ENCODE results near the gene PCDH9.

The PCDH9 gene

DNA sequence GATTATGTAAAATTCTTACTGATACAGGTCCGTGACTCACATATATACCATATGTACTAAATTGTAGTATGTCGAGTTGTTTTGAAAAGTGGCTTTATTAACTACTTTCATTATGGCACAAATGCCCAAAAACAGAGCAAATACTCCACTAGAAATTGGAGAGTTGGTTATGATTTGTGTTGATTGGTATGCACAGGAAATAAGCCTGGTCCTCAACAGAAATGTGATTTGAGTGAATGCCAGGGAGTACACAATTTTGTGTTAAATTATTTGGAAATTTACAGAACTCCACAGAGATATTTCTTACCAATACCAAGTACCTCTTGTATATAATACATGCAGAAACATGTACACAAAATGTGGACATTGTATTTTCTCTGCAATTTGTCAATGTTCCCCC is 676.7 kb downstream of the PCDH9 start:
- DNase-seq = no peak

DNA sequence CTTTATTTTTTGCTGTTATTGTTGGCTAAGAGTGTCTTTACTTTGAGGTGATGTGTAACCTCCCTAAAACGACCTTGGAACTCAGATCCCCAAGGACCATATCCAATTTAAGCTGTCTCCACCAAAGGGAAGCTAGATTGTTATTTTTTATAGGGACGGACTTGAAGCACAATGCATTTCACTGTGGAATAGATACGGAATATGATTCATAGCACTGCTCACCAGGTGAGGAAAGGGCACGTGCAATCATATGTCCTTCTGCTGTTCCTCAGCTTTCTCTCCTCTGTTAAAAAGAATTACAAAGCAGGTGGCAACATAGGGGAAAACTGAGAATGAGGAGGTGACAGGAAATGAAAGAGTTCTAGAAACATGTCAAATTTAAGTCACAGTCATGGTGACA is 679.0 kb downstream of the PCDH9 start:
- DNase-seq = no peak

DNA sequence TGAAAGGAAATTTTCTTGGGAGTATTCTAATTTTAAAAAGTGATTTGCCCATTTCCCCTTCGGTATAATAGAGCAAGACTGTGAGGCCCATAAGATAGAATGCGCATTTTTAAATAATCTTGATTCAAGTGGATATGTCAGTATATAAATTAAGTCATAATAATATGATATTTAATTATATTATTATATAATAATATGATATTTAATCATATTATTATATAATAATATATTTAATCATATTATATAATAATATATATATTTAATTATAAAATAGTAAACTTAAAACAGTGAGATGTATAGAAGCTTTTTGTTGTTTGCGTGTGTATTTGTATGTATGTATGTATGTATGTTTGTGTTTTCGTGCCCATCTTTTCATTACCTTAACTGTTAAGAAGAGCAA is 682.5 kb downstream of the PCDH9 start:
- DNase-seq = no peak

DNA sequence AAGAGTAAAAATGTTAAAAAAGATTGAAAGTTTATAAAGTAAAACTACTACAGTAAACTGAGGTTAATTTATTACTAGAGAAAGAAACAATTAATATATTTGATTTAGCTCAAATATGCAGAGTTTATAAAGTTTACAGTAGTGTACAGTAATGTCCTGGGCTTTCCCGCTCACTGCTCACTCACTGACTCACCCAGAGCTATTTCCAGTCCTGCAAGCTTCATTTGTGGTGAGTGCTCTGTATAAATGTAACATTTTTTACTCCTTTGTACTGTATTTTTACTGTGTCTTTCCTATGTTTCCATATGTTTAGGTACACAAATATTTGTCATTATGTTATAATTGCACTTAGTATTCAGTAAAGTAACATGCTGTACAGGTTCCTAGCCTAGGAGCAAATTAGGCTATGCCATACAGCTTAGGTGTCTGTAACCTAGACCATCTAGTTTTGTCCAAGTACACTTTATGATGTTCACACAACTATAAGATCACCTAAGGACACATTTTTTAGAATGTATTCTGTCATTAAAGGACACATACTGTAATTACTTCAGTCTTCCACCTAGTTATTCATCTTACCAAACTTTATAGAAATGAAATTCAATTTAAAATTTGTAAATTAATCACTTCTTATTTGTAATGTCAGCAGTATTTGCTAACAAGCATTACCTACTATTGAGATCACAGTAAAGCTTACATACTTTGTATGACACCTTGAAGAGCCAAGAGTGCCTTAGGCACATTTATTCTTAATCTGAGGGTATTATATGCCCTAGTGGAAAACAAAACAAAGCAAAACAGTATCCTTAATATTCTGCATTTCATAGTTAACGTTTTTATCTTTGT is 683.4 kb downstream of the PCDH9 start:
- no peak for DNase-seq

DNA sequence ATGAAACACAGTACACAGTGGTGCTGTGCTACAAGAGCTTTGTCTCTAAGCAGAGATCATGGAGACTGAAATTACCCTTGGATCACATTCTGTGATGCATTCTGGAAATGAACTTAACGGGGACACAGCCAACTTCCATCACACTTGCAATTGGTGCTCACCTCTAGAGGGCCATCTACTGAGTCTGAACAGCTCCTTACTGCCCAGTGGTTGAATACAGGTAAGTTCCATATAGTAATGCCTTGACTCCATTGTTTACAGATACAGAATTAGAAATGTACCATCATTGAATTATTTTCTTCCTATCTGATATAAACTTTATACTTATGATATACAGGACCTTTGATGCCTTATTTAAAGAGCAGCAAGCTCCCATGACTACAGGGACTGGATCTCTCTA is 686.4 kb downstream of the PCDH9 start:
- no peak for DNase-seq

DNA sequence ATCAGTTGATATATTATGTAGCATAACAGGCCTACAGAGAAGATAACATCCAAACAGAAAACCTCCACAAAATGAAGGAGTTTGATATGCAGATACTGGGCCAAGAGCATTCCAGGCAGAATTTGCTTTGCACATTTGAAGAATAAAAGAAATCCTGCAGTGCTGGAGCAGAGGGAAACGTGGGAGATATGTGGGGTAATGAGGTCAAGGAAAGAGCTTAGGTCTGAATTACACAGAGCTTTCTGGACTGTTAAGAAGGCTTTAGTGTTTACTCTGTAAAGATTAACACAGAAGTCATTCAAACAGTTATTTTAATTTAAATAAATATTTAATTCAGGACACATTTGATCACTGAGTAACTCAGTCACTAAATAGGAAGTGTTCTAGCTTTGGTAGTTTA is 692.7 kb downstream of the PCDH9 start:
- DNase-seq = no peak

DNA sequence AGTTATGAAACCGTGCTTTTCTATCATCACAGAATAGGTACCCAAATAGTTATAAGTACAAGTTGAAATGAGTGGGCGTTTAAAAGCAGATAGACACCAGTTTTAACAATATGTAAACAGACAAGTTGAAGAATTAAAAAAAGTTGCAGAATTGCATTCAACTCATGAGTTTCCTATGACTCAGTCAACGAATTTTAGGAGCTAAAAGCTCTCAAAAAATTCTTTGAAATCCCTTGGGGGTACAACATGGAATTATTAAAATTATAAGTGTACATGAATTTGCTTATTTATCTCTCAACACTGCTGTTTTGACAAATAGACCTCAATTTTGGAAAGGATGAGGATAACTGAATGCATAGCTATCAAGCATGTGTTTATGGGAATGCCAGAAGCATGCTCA is 693.4 kb downstream of the PCDH9 start:
- no peak for DNase-seq

DNA sequence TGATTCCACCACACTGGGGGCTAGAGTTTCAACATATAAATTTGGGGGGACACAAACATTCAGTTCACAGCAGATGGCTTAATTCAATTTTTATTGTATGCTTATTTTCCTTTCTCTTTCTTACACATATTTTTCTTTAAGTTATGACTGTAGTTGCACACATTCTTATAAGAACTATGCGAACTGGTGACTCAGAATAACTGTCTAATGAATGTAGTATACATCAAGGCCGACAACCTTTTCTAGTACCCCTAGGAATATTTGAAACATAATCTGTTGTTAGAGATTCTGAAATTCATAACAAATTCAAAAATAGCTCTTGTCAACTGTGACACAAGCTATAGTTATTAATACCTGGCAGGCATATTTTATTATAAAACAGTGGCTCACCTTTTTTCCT is 695.6 kb downstream of the PCDH9 start:
- DNase-seq = no peak

DNA sequence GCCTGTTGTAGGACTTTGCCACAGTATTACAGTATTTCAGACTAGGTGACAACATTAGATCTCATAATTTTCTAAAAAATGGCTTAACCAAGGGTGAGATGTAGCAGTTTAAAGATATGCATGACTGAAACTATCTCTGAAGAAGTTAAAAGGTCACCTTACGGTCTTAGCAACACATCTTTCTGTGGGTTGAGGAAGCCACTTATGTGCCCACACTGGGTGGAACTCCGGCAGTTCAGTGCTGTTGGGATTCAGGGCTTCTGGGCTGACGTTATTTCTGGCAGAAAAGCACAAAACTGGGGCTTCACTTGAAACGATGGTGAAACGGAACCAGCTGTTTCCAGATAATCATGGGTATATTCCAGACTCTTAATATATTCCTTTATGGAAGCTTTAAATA is 697.3 kb downstream of the PCDH9 start:
- DNase-seq = no peak

DNA sequence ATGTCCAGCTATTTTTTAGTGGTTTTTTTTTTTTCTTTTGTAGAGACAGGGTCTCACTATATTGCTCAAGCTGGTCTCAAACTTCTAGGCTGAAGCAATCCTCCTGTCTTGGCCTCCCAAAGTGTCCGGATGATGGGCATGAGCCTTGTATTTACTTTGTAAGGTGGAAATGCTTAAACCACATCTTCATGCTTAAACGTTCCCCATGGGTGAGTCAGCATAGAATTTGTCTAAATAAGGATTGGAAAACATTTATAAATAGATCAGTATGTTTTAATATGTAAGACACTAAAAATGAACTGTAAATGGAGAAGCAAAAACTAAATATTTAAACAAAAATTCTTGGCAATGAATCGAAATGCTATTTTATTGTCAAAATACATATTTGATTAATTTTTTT is 698.0 kb downstream of the PCDH9 start:
- DNase-seq = no peak

DNA sequence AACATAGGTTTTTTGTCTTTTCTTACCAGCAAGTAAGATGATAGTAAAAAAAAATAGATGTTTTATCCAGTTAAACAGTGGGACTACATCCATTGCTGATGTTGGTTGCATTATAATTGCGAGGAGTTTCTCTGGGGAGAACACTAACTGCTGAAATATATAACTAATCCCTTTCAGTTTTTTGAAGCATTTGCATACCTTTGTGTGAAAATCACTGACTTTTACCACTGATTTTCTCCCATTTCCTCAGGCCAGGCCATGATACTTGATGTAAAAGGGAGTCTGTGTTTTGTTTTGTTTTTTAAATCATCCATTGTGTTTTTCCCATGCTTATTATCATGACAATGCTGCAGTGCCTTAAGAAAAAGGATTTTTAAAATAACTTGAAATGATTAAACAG is 699.5 kb downstream of the PCDH9 start:
- no peak for DNase-seq

DNA sequence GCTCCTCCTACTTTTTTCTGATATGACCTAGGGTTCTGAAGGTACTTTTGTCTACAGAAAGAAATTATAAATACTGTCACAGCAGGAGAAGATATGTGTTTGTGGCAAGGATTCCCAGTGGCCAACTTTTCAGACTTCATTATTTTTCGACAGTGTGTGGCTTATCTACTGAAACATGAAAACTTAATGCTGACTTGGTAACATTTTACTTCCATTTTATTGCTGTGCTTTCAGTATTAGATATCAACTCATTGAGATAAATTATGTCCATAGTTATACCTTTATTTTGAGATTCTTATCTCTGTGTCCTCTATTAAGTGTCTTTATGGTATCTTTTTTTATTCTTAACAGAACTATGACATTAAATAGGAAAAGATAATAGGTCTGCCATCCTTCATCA is 700.0 kb downstream of the PCDH9 start:
- DNase-seq = no peak

DNA sequence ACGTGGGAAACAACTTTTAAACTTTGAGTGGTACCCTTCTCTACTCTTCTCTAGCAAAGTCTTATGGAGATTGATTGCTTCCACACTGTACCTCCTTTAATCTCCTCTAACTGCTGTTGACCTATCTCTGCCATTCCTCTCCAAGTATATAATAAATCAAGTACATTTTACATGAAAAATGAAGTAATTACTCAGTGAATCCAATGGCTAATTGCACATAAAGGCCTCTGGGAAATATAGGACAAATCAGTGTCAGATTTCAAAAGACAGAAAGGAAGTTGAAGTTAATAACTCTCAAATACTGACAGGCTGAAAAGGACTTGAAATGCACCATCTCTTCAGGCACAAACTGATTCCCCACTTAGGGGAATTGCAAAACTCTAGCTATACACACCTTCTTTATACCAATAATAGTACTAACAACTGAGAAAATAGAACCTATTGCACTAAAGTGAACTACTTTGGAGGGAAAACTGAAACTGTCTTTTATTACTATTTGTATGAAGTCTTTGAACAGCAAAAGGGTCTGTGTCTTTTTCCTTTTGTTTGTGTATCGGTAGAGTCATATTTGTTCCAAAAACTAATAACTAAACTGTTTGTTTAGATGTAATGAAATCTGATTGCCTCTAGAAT is 701.1 kb downstream of the PCDH9 start:
- no peak for DNase-seq

DNA sequence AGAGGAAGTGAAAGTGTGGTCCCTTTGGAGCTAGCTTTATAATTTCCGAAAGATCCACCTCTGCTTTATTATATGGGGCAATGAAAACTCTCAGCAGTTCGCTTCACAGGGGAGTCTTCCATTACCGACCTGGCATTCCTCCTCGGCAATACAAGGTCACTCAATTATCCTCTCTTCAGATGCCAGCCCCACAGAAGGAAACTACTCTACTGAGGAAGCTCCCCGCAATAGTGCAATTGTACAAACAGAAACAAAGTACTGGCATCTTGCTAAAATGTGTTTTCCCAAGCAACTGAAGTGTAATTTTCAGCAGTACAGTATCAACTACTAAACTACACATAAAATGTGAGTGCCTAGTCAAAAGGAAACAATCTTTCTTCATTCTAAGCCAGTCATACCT is 702.0 kb downstream of the PCDH9 start:
- DNase-seq = no peak

DNA sequence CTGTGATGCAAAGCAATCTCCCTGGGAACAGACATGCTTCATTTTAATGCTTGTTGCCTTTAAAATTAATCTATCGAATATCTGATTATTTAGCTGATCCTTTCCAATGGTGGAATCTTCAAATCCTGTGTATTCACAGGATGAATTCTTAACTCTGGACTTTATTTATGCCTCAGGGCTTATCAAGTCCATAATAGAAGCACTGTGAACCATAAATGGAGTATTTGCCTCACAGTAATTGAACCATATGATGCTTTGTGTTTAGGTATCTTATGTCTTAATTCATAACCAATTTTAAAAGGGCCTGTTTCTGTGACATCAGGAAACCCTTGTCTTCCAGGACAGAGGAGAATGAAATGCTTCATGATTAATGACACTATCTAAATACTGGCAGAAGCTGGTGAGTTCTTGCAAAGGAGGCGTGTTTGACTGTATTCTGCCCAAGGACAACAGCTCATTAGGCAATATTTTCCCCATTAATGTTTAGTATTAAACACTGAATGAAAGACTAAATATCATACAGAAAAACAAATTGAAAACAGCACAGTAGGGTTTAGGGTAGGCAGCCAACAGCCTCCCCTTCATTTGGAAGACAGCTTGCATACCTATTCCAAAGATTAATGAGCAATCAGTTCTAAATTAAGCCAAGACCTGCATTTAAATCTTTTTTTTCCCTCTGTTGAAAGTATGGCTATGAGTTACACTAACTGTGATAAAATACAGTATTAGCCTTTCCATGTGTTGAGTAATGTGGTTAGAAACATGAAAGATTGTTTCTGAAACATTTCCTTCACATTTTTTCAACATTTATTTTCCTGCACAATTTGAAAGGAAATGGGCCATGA is 709.4 kb downstream of the PCDH9 start:
- no peak for DNase-seq

DNA sequence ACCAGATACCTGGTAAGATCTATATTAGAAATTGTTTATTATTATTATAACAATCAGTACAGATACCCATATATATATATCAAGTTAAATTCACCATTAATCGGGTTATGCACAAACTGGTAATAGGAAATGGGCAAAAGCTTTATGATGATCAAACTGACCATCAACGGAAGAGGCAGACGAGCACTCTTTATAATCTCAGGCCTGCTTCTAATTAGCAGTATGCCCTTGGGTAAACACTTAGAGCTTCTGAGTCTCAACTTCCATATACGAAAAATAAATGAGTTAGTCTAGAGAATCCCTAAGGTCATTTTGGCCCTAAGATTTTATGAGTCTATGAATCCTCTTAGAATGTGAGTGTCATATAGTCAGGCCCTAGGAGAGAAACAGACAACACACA is 710.9 kb downstream of the PCDH9 start:
- no peak for DNase-seq

DNA sequence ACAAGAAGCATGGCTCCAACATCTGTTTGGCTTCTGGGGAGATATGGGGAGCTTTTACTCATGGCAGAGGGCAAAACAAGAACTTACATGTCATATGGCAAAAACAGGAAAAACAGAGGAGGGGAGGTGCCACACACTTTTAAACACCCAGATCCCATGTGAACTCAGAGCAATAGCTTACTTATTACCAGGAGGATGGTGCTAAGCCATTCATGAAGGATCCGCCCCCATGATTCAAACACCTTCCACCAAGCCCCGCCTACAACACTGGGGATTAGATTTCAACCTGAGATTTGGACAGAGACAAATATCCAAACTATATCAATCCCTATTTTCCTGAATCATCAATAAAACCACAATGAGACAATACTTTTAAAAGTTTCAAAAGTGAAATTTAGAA is 712.1 kb downstream of the PCDH9 start:
- no peak for DNase-seq

DNA sequence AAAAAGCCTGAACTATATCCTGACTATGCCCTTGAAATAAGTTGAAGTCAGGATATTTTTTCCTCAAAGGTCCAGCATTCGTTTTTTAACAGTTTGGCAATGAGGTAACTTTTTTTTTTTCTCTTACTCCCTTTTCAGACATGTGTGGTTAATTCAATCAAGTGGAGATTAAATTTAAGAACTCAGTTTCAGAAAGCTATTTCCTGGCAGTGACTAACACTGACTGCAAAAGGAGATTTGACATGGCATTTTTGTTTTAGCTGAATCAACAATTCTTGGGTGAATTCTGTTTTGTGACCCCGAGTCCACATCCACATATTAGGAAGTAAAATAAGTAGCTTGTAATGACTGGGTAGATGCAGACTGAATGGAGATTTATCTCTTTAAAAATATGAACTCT is 716.4 kb downstream of the PCDH9 start:
- no peak for DNase-seq

DNA sequence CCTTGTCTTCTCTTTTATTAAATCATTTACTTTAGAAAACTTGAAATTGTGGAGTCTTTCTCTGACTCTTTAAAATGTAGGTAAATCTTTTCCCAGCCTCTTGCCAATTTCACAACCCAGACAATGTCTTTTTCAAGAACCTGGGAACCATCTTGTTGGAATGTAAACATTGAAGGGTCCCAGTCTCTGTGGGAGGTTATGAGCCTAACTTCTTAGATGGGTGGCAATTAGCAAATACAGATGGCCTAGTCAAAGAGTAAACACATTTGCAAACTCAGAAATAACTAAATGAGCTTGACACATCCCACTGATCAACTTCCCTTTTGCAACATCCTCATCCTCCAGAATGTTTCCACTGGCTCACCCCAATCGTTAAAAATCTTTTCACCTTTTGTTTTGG is 721.0 kb downstream of the PCDH9 start:
- DNase-seq = no peak

DNA sequence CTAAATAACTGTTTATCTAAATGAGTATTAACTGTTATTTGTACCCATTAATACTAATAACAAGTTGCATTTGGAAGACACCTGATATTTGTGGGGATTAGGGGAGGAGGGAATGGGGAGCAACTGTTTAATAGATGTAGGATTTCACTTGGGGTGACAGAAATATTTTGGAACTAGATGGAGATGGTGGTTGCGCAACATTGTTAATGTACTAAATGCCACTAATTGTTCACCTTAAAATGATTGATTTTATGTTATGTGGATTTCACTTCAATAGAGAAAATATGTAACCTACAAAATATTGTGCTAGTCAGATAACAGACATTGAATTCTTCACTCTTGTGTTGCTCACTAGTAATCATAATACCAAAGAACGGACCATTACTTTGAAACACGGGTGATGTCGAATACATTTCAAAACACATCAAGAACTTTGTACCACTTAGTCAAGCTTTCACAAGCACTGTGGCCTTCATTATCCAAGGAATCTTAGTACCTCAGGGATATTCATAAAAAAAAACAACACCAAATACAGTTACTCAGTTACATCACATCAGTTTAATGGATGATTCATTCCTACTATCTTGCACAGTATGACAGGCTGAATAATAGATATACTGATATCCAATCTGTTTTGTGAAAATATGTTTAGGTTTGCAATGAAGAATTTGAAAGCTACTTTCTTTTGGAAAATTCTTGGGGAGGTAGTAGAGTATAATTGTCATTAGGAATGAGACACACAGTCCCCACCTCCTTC is 721.8 kb downstream of the PCDH9 start:
- no peak for DNase-seq

DNA sequence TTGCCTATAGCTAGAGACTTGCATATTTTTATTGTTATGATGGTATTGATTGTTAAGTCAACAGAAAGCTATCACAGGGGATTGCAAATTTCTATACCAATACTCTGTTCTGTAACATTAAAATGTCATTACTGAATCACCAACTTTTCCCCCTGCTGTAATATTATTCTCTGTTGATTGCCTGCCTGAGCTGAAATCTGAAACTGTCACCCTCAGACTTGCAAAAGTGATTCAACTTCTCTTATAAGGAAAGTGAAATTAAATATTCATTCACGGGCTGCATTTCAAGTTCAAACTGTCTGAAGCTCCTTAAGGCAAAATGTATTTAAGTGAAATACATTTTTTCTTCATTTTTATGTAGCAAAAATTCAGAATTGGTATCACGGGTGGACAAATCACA is 723.2 kb downstream of the PCDH9 start:
- DNase-seq = no peak

DNA sequence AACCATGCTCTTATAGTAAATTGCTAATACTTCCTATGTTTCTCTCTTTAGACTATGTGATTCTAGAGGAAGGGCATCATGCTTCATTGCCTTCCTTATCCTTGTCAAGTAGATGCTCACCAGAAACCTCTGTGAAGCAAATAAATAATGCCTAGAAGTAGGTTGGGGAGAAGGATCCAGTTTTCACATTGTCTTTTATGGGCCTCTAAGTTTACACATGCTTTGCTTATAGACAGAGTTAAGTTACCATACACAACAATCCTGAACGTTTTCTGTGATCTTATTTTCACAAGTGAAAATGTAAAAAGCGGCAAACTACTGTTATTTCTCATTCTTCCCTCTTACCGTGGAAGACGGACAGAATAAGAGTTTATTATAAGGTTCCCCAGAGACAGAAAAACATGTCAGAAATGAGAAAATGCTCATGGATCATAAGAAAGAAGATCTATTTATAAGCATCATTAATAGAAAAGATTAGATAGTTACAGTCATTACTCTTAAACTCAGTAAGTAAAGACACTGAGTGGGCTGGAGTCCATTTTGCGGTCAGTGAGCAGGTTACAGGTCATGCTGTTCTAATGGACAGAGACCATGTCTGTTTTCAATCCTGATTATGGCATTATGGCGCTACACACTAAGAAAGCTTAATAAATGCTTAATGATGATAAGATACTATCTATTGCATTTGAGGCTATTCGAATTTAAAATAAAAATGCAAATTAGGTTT is 723.9 kb downstream of the PCDH9 start:
- no peak for DNase-seq
